Fibroblast of mammary gland (primary cell): ENCODE results near the gene EPHB2.
"Not testable (repeated sequence)": the region's sequence is repeated elsewhere in the genome, so short reads cannot be mapped to it uniquely, and the experiment has no call there.

Source experiments
- DNase-seq: peaks from one replicate; pipeline ENCODE4 v3.0.0-alpha.2; 2010; ENCODE audit warnings: low read depth
- H3K4me3 ChIP-seq: 2 replicates; pipeline ENCODE4 v1.5.1; 2011; ENCODE audit warnings: low read depth, mild to moderate bottlenecking, low read length, moderate library complexity; ENCODE audit not compliant: control insufficient read depth
- TF ChIP-seq, protein P1 (sequence below): conservative IDR thresholded peaks from 2 replicates; pipeline ENCODE4 v1.5.1; 2011; ENCODE audit warnings: low read depth, low read length, inconsistent platforms; ENCODE audit not compliant: control insufficient read depth, insufficient read depth

EPHB2 gene

DNA sequence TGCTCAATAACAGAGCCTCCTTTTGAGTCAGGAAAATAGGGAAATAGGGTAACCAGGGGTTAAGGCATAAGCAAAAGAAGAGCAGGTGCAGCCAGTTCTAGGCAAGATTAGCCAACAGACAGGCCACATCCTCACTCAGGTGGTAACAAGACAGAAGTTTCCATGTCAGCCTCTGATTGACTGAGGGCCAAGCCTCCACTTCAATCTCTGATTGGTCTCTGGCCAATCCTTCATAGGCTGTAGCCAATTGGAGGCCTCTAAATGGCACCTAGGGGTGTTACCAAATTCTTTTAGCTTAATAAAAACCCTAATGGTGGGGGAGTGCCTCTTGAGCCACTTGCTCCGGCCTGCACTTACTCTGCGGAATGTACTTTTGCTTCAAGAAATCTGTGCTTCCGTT is 224.8 kb downstream of the EPHB2 start:
- DNase-seq = no peak
- no peak overlapping the region for H3K4me3 ChIP-seq
- TF ChIP-seq, protein P1, sequence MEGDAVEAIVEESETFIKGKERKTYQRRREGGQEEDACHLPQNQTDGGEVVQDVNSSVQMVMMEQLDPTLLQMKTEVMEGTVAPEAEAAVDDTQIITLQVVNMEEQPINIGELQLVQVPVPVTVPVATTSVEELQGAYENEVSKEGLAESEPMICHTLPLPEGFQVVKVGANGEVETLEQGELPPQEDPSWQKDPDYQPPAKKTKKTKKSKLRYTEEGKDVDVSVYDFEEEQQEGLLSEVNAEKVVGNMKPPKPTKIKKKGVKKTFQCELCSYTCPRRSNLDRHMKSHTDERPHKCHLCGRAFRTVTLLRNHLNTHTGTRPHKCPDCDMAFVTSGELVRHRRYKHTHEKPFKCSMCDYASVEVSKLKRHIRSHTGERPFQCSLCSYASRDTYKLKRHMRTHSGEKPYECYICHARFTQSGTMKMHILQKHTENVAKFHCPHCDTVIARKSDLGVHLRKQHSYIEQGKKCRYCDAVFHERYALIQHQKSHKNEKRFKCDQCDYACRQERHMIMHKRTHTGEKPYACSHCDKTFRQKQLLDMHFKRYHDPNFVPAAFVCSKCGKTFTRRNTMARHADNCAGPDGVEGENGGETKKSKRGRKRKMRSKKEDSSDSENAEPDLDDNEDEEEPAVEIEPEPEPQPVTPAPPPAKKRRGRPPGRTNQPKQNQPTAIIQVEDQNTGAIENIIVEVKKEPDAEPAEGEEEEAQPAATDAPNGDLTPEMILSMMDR = no peak

DNA sequence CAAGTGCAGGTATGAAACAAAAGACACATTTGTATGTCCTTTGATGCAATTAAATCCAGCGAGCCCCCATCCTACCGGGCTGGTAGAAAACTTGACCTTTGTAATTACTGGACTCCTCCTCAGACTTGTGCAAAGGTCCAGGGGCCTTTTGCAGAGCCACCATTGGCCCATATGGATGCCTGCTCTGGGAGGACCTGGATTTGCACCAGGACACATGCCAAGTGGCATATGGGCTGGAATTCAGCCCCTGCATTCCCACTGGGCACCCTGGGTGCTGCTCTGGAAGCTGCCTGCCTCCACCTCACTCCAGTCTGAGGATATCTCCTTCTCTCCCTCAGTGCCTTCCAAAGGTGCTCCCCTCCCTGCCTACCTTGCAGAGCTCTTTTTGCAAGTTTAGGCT is 226.0 kb downstream of the EPHB2 start:
- TF ChIP-seq, protein P1 = no peak
- H3K4me3 ChIP-seq = no peak overlapping the region
- DNase-seq = no peak

- no peak overlapping the region for H3K4me3 ChIP-seq
- TF ChIP-seq, protein P1 = no peak
- no peak for DNase-seq
These were observed 230.6 kb downstream of the EPHB2 start for GRCh38 chr1:22941257-22941656.

DNA sequence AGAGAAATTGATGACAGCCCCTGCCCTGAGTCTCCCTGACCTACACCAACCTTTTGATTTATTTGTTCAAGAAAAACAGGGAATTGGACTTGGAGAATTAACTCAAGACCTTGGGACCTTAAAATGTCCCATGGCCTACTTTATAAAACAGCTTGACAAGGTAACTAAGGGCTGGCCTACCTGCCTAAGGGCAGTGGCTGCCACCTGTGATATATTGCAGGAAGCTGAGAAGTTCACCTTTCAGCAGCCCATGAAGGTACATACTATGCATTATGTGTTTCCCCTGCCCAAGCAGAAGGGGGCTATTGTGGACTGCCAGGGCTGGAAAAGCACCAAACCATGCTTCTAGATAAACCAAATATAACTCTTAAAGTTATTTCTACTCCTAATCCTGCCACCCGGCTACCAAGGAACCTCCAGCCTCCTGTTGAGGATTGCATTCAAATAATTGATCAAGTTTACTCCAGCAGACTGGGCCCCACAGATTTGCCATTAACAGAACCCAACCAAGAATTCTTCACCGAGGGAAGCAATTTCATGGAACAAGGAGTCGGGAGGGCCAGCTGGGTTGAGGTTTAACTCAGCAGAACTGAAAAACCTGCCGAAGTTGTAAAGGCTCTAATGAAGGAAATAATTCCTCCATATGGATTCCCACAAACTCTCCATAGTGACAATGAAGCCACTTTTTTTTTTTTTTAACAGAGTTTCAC is 233.9 kb downstream of the EPHB2 start:
- no peak overlapping the region for H3K4me3 ChIP-seq
- no peak for DNase-seq
- TF ChIP-seq, protein P1 = no peak

DNA sequence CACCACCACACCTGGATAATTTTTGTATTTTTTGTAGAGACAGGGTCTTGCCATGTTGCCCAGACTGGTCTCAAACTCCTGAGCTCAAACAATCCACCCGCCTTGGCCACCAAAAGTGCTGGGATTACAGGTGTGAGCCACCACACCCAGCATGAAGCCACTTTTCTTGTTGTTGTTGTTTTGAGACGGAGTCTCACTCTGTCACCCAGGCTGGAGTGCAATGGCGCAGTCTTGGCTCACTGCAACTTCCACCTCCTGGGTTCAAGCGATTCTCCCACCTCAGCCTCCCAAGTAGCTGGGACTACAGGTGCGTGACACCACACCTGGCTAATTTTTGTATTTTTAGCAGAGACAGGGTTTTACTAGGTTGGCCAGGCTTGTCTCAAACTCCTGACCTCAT is 234.5 kb downstream of the EPHB2 start:
- not testable (repeated sequence) for DNase-seq

GRCh38 chr1:22949822-22950331 is 239.2 kb downstream of the EPHB2 start:
- DNase-seq = no peak
- no peak overlapping the region for H3K4me3 ChIP-seq
- TF ChIP-seq, protein P1 = no peak

More for the DNA sequence above, 234.5 kb downstream of the EPHB2 start:
- H3K4me3 ChIP-seq = not testable (repeated sequence)

DNA sequence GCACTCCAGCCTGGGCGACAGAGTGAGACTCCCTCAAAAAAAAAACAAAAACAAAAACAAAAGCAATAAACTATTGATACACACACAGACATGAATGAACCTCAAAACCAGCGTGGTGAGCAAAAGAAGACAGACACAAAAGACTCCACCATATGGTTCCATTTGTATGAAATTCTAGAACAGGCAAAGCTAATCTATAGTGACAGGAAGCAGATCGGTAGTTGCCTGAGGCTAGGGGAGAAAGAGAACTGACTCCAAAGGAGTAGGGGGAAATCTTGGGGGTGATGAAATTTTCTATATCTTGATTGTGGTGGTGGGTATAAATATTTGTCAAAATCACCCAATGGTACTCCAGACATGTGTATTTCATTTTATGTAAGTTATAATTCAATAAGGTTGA is 241.2 kb downstream of the EPHB2 start:
- no peak overlapping the region for H3K4me3 ChIP-seq
- TF ChIP-seq, protein P1 = no peak
- no peak for DNase-seq
